CD4-positive, alpha-beta T cell (primary cell): ENCODE data around the gene STX16. TPM values are rescaled to one million over a fixed set of nuclear protein-coding genes. Genes with fewer than 3 reads are reported as not detected.
A peak's percentile ranks its signal among the peaks of the same experiment; 100 is the strongest.

Experiments used
- ATAC-seq: fragments of 200-7000 bp; cut with Tn5 transposase; one replicate; pipeline ENCODE4 v1.10.0; 2022; ENCODE audit warnings: mild to moderate bottlenecking; ENCODE audit not compliant: poor library complexity
- CTCF ChIA-PET: fragments of 350-600 bp; sonication (Branson Sonifier 250); formaldehyde crosslinking; loops from one replicate; lab custom pipeline; 2021; ENCODE audit warnings: antibody characterized with exemption, inconsistent platforms; lab: Charles Lee
- POLR2A ChIA-PET: fragments of 350-600 bp; sonication (Branson Sonifier 250); formaldehyde crosslinking; loops from one replicate; lab custom pipeline; 2021; ENCODE audit warnings: antibody characterized with exemption, inconsistent platforms; lab: Charles Lee
- DNase-seq, 14 experiments: peaks; one replicate each; pipeline ENCODE4 v3.0.0-alpha.2; 2013 to 2020; ENCODE audit warnings: mixed read lengths in 2 of 14
- H3K27ac ChIP-seq, 2 donors: one replicate each; pipeline versions ENCODE4 v1.5.1 to v1.7.0; 2013; ENCODE audit warnings: low read length in 2 of 2, low read depth in 1 of 2, mild to moderate bottlenecking in 1 of 2
- H3K27me3 ChIP-seq, 2 experiments: 1 replicate in 1 of 2; 2 replicates in 1 of 2; pipeline versions ENCODE4 v1.6.1 to v1.7.0; 2013; ENCODE audit warnings: low read length in 2 of 2, control low read depth in 1 of 2, mild to moderate bottlenecking in 1 of 2, moderate library complexity in 1 of 2; ENCODE audit not compliant: insufficient read depth in 2 of 2, control insufficient read depth in 1 of 2
- H3K36me3 ChIP-seq: one replicate; pipeline ENCODE4 v1.6.1; 2013; ENCODE audit warnings: low read length, control low read depth; ENCODE audit not compliant: insufficient read depth
- H3K4me1 ChIP-seq: one replicate; pipeline ENCODE4 v1.6.1; 2013; ENCODE audit warnings: low read length, control low read depth; ENCODE audit not compliant: insufficient read depth
- H3K4me3 ChIP-seq: one replicate; pipeline ENCODE4 v1.5.1; 2013; ENCODE audit warnings: mild to moderate bottlenecking, low read length, moderate library complexity
- H3K9me3 ChIP-seq, 2 experiments: 1 replicate in 1 of 2; 2 replicates in 1 of 2; pipeline versions ENCODE4 v1.6.1 to v1.7.0; 2013; ENCODE audit warnings: low read length in 2 of 2, mild to moderate bottlenecking in 2 of 2, control low read depth in 1 of 2, moderate library complexity in 1 of 2; ENCODE audit not compliant: control insufficient read depth in 1 of 2, insufficient read depth in 1 of 2
- H3K27ac Mint-ChIP-seq: one replicate; pipeline ENCODE4 v1.8.0; 2020; ENCODE audit warnings: mixed read lengths
- H3K27me3 Mint-ChIP-seq: one replicate; pipeline ENCODE4 v1.8.0; 2021; ENCODE audit warnings: mixed read lengths
- H3K36me3 Mint-ChIP-seq: one replicate; pipeline ENCODE4 v1.8.0; 2021; ENCODE audit warnings: low read depth, mixed read lengths
- H3K4me1 Mint-ChIP-seq: one replicate; pipeline ENCODE4 v1.8.0; 2021; ENCODE audit warnings: low read depth, mixed read lengths
- H3K4me3 Mint-ChIP-seq: one replicate; pipeline ENCODE4 v1.8.0; 2020; ENCODE audit warnings: mild to moderate bottlenecking, mixed read lengths
- H3K9me3 Mint-ChIP-seq: one replicate; pipeline ENCODE4 v1.8.0; 2020; ENCODE audit warnings: mixed read lengths
- CTCF ChIP-seq: fragments of 200-600 bp; IDR thresholded peaks from one replicate; pipeline ENCODE4 v1.8.0; 2022; ENCODE audit warnings: antibody characterized with exemption, mild to moderate bottlenecking
- intact Hi-C, 2 experiments: fragments of 100-400 bp; cut with DNase I in 1 of 2; cut with micrococcal nuclease in 1 of 2; formaldehyde crosslinking; loops; one replicate each; pipeline versions ENCODE4 v1.15.1 to v1.9.0; 2023 to 2025; cut with DNase I, micrococcal nuclease
- total RNA-seq, 174 experiments: library from RNA in 2 of 174; stranded (reverse) in 2 of 174; gene quantifications; one replicate each; pipeline ENCODE4 v1.2.3 and lab custom pipeline; 2021 to 2026

STX16 gene
- total RNA-seq, 2 experiments from 2014 or later = 179 to 181 TPM

GRCh38 chr20:58651946-58652605, 993 bp downstream of the STX16 start:
- intact Hi-C loops = loop anchor here (1.0 to 10.0 kb wide), 22 partner anchors 9 to 1300 kb away; partner anchors contain the start of genes NPEPL1 (in 2 of the 2), PRELID3B (in 2 of the 2), GNAS (in 1 of the 2) and GNAS-AS1 (in 1 of the 2)

GRCh38 chr20:58652606-58653294, 1.7 kb downstream of the STX16 start:
- ATAC-seq (peak; percentile 8), DNase-seq (peak in 3 of 14 experiments; percentile 22 to 50 (median 45))
- no peak for TF ChIP-seq CTCF
- H3K36me3 ChIP-seq = peaks cover 5% of the 10 kb centered on the region
- no peaks in the 10 kb centered on the region for H3K27me3 ChIP-seq
- Mint-ChIP-seq H3K27ac (peak overlapping the region; percentile 100), H3K36me3 (peaks cover 35% of the 10 kb centered on the region), H3K9me3 (no peaks in the 10 kb centered on the region), H3K4me1 (peaks cover 46% of the 10 kb centered on the region), H3K27me3 (no peaks in the 10 kb centered on the region), H3K4me3 (peak overlapping the region; percentile 99)
- H3K4me3 ChIP-seq = peak overlapping the region; percentile 74
- ChIA-PET CTCF (interaction anchor here (0.6 to 3.4 kb wide), 5 partner anchors 8 to 264 kb away, joined by 3 to 62 read pairs (median 3); partner anchors contain the start of genes NPEPL1 and VAPB), POLR2A (interaction anchor here (0.7 to 4.6 kb wide), 20 partner anchors 8 to 1023 kb away, joined by 3 to 99 read pairs (median 6); partner anchors contain the start of genes ATP5F1E, GNAS, GNAS-AS1 and NELFCD)
- no peaks in the 10 kb centered on the region for H3K9me3 ChIP-seq
- intact Hi-C loops = loop anchor here (1.0 to 10.0 kb wide), 18 partner anchors 9 to 1300 kb away; partner anchors contain the start of genes PRELID3B (in 2 of the 2), GNAS (in 1 of the 2), GNAS-AS1 (in 1 of the 2) and NELFCD (in 1 of the 2)
- H3K27ac ChIP-seq = peak overlapping the region; percentile 91 to 93
- peaks cover 45% of the 10 kb centered on the region for H3K4me1 ChIP-seq

More at GRCh38 chr20:58651946-58652605, 993 bp downstream of the STX16 start:
- H3K4me3 ChIP-seq = peak overlapping the region; percentile 74
- Mint-ChIP-seq H3K4me1 (peaks cover 39% of the 10 kb centered on the region), H3K9me3 (no peaks in the 10 kb centered on the region), H3K36me3 (peaks cover 35% of the 10 kb centered on the region), H3K27ac (peak overlapping the region; percentile 100), H3K27me3 (no peaks in the 10 kb centered on the region), H3K4me3 (peak overlapping the region; percentile 99)
- no peaks in the 10 kb centered on the region for H3K27me3 ChIP-seq
- peak overlapping the region; percentile 91 to 93 for H3K27ac ChIP-seq
- peaks cover 5% of the 10 kb centered on the region for H3K36me3 ChIP-seq
- ATAC-seq = peak; percentile 56
- no peaks in the 10 kb centered on the region for H3K9me3 ChIP-seq
- peaks cover 44% of the 10 kb centered on the region for H3K4me1 ChIP-seq
- ChIA-PET CTCF (interaction anchor here (0.5 to 3.4 kb wide), 10 partner anchors 9 to 1268 kb away, joined by 3 to 62 read pairs (median 4); partner anchors contain the start of genes NPEPL1 and VAPB), POLR2A (interaction anchor here (0.5 to 4.6 kb wide), 29 partner anchors 9 to 1288 kb away, joined by 3 to 99 read pairs (median 5); partner anchors contain the start of genes ATP5F1E, FAM217B, GNAS and GNAS-AS1)
- peak; percentile 52 to 92 (median 66) for DNase-seq
- TF ChIP-seq CTCF = no peak

- DNase-seq (no peak), ATAC-seq (no peak)
- Mint-ChIP-seq H3K36me3 (peaks cover 35% of the 10 kb centered on the region), H3K27me3 (no peaks in the 10 kb centered on the region), H3K4me1 (peaks cover 62% of the 10 kb centered on the region), H3K27ac (peak overlapping the region; percentile 100), H3K9me3 (no peaks in the 10 kb centered on the region), H3K4me3 (no peak overlapping the region)
- H3K27ac ChIP-seq = no peak overlapping the region
- H3K36me3 ChIP-seq = peaks cover 5% of the 10 kb centered on the region
- peaks cover 44% of the 10 kb centered on the region for H3K4me1 ChIP-seq
- ChIA-PET CTCF (no interaction called here), POLR2A (interaction anchor here (0.7 kb wide), 1 partner anchor 408 kb away, joined by 3 read pairs; no protein-coding TSS in a partner anchor)
- no peak overlapping the region for H3K4me3 ChIP-seq
- H3K27me3 ChIP-seq = no peaks in the 10 kb centered on the region
- TF ChIP-seq CTCF = no peak
- intact Hi-C loops = loop anchor here (5.0 to 10.0 kb wide), 15 partner anchors 183 to 1302 kb away; partner anchors contain the start of genes PRELID3B (in 2 of the 2), GNAS (in 1 of the 2), GNAS-AS1 (in 1 of the 2) and NELFCD (in 1 of the 2)
- H3K9me3 ChIP-seq = no peaks in the 10 kb centered on the region
Measured at GRCh38 chr20:58654337-58654736, 3.3 kb downstream of the STX16 start.
